Muscle layer of colon (tissue), 2 donors: ENCODE data around the gene RCL1.
"Not testable (repeated sequence)": the region's sequence is repeated elsewhere in the genome, so short reads cannot be mapped to it uniquely, and the experiment has no call there.

ENCODE experiments used
- H3K27ac ChIP-seq: one replicate; pipeline ENCODE4 v1.7.0; 2013; ENCODE audit warnings: low read depth, mild to moderate bottlenecking, low read length, moderate library complexity
- H3K27me3 ChIP-seq, 2 donors: one replicate each; pipeline ENCODE4 v1.7.0; 2013; ENCODE audit warnings: low read length in 2 of 2, mild to moderate bottlenecking in 2 of 2; ENCODE audit not compliant: insufficient read depth in 2 of 2, control insufficient read depth in 1 of 2
- H3K36me3 ChIP-seq: one replicate; pipeline ENCODE4 v1.7.0; 2013; ENCODE audit warnings: mild to moderate bottlenecking, low read length; ENCODE audit not compliant: insufficient read depth
- H3K4me1 ChIP-seq: one replicate; pipeline ENCODE4 v1.7.0; 2013; ENCODE audit warnings: mild to moderate bottlenecking, low read length; ENCODE audit not compliant: insufficient read depth
- H3K4me3 ChIP-seq, 2 donors: one replicate each; pipeline ENCODE4 v1.7.0; 2013; ENCODE audit warnings: low read length in 2 of 2, low read depth in 1 of 2, mild to moderate bottlenecking in 1 of 2, moderate library complexity in 1 of 2
- H3K9ac ChIP-seq: one replicate; pipeline ENCODE4 v1.7.0; 2013; ENCODE audit warnings: low read length
- H3K9me3 ChIP-seq: one replicate; pipeline ENCODE4 v1.7.0; 2013; ENCODE audit warnings: mild to moderate bottlenecking, low read length
- donor health status: abdominal sarcoma.
- donor health status: Adenocarcinoma of cecum.

RCL1 gene

GRCh38 chr9:4792572-4793458 is at the start of gene RCL1:
TSS of gene RCL1 (plus strand) at chr9:4792944. CDS start at chr9:4793092, 148 bp downstream.
- Histone ChIP-seq H3K27ac (peak within 1 kb of the TSS; percentile 70), H3K9me3 (no peaks in the 10 kb centered on the region), H3K4me3 (peak within 1 kb of the TSS; percentile 54 to 84), H3K27me3 (no peaks in the 10 kb centered on the region), H3K36me3 (no peaks in the 10 kb centered on the region), H3K9ac (peak within 1 kb of the TSS; percentile 46), H3K4me1 (peaks cover 14% of the 10 kb centered on the region)

- Histone ChIP-seq H3K4me3 (no peak overlapping the region), H3K27ac (no peak overlapping the region), H3K9me3 (no peaks in the 10 kb centered on the region), H3K36me3 (no peaks in the 10 kb centered on the region), H3K4me1 (peaks cover 13% of the 10 kb centered on the region), H3K27me3 (no peaks in the 10 kb centered on the region), H3K9ac (no peak overlapping the region)
Measured at GRCh38 chr9:4743131-4743875, 49.4 kb upstream of the RCL1 start.

- Histone ChIP-seq H3K9ac (no peak overlapping the region), H3K9me3 (no peaks in the 10 kb centered on the region), H3K27me3 (no peaks in the 10 kb centered on the region), H3K4me1 (no peaks in the 10 kb centered on the region), H3K27ac (no peak overlapping the region), H3K36me3 (no peaks in the 10 kb centered on the region), H3K4me3 (no peak overlapping the region)
Measured at GRCh38 chr9:4746278-4747030, 46.3 kb upstream of the RCL1 start.

GRCh38 chr9:4748612-4749011 is 44.1 kb upstream of the RCL1 start:
- H3K9me3 ChIP-seq: no peaks in the 10 kb centered on the region
- no peaks in the 10 kb centered on the region for H3K36me3 ChIP-seq
- H3K9ac ChIP-seq: no peak overlapping the region
- H3K4me3 ChIP-seq: no peak overlapping the region
- H3K4me1 ChIP-seq: no peaks in the 10 kb centered on the region
- H3K27me3 ChIP-seq: no peaks in the 10 kb centered on the region
- H3K27ac ChIP-seq: no peak overlapping the region

GRCh38 chr9:4750023-4750673 is 42.6 kb upstream of the RCL1 start:
- H3K9ac ChIP-seq: no peak overlapping the region
- no peaks in the 10 kb centered on the region for H3K9me3 ChIP-seq
- H3K27ac ChIP-seq: no peak overlapping the region
- H3K27me3 ChIP-seq: no peaks in the 10 kb centered on the region
- no peaks in the 10 kb centered on the region for H3K36me3 ChIP-seq
- no peaks in the 10 kb centered on the region for H3K4me1 ChIP-seq
- H3K4me3 ChIP-seq: no peak overlapping the region

GRCh38 chr9:4754530-4754929 is 38.2 kb upstream of the RCL1 start:
- H3K4me1 ChIP-seq, H3K9ac ChIP-seq, H3K36me3 ChIP-seq, H3K4me3 ChIP-seq, H3K9me3 ChIP-seq, H3K27ac ChIP-seq, H3K27me3 ChIP-seq: not testable (repeated sequence)

GRCh38 chr9:4755026-4755609 is 37.6 kb upstream of the RCL1 start:
- Histone ChIP-seq H3K4me3 (no peak overlapping the region), H3K27me3 (no peaks in the 10 kb centered on the region), H3K9me3 (no peaks in the 10 kb centered on the region), H3K36me3 (no peaks in the 10 kb centered on the region), H3K4me1 (no peaks in the 10 kb centered on the region), H3K27ac (no peak overlapping the region), H3K9ac (no peak overlapping the region)

GRCh38 chr9:4756420-4756819 is 36.3 kb upstream of the RCL1 start:
- H3K9ac ChIP-seq: no peak overlapping the region
- H3K4me3 ChIP-seq: no peak overlapping the region
- no peaks in the 10 kb centered on the region for H3K36me3 ChIP-seq
- no peaks in the 10 kb centered on the region for H3K4me1 ChIP-seq
- no peaks in the 10 kb centered on the region for H3K27me3 ChIP-seq
- no peak overlapping the region for H3K27ac ChIP-seq
- no peaks in the 10 kb centered on the region for H3K9me3 ChIP-seq

- no peak overlapping the region for H3K9ac ChIP-seq
Measured at GRCh38 chr9:4760122-4760521, 32.6 kb upstream of the RCL1 start.

GRCh38 chr9:4762108-4762885 is 30.4 kb upstream of the RCL1 start:
- Histone ChIP-seq H3K4me3 (no peak overlapping the region), H3K9ac (no peak overlapping the region)

More at GRCh38 chr9:4760122-4760521, 32.6 kb upstream of the RCL1 start:
- H3K27me3 ChIP-seq: no peaks in the 10 kb centered on the region
- no peak overlapping the region for H3K4me3 ChIP-seq
- peaks cover 5% of the 10 kb centered on the region for H3K4me1 ChIP-seq
- H3K36me3 ChIP-seq: no peaks in the 10 kb centered on the region
- no peaks in the 10 kb centered on the region for H3K9me3 ChIP-seq
- no peak overlapping the region for H3K27ac ChIP-seq

More at GRCh38 chr9:4762108-4762885, 30.4 kb upstream of the RCL1 start:
- Histone ChIP-seq H3K27ac (no peak overlapping the region), H3K4me1 (peaks cover 5% of the 10 kb centered on the region), H3K9me3 (no peaks in the 10 kb centered on the region), H3K36me3 (no peaks in the 10 kb centered on the region), H3K27me3 (no peaks in the 10 kb centered on the region)
